HFF-Myc (cell line): ENCODE measurements around the gene FAM162A.

Experiments
- DNase-seq: peaks from one replicate; pipeline ENCODE4 v3.0.0-alpha.2; 2011; ENCODE audit warnings: low read depth; ENCODE audit errors: extremely low read depth
- H3K4me3 ChIP-seq: replicated peaks from 2 replicates; pipeline ENCODE4 v1.5.1; 2011; ENCODE audit warnings: low read depth, mild to moderate bottlenecking, control low read depth, low read length
- CTCF ChIP-seq: IDR thresholded peaks from 2 replicates; pipeline ENCODE4 v1.5.1; 2012; ENCODE audit warnings: mild to moderate bottlenecking, low read depth, low read length, control low read depth; ENCODE audit errors: missing control alignments

Gene FAM162A

DNA sequence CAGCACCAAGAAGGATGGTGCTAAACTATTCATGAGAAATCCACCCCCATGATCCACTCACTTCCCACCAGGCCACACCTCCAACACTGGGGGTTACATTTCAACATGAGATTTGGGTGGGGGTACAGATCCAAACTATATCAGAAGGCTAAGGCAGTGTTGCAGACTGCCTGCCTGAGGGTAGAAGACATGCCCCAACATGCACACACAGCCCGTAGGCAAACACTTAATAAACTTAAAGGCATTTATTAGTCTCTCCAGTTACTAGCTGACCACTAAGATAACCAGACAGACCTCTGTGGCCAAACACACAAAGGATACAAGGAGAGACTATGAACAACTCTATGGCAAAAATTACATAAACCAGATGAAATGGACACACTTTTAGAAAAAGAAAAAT, 10.2 kb downstream of the FAM162A start:
- no peak for DNase-seq
- no peak for TF ChIP-seq CTCF
- no peak overlapping the region for H3K4me3 ChIP-seq

DNA sequence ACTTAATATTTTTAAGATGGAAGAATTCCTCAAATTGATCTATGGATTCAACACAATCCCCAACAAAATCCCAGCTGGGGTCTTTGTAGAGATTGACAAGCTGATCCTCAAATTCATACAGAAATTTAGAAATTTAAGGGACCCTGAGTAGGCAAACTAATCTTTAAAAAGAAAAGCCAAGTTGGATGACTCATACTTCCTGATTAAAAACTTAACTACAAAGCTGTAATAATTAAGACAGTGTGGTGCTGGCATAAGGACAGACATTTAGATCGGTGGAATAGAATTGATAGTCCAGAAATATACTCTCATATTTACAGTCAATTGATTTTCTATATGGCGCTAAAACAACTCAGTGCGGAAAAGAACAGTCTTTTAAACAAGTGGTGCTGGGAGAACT, 11.6 kb downstream of the FAM162A start:
- no peak overlapping the region for H3K4me3 ChIP-seq
- no peak for DNase-seq
- TF ChIP-seq CTCF = no peak

DNA sequence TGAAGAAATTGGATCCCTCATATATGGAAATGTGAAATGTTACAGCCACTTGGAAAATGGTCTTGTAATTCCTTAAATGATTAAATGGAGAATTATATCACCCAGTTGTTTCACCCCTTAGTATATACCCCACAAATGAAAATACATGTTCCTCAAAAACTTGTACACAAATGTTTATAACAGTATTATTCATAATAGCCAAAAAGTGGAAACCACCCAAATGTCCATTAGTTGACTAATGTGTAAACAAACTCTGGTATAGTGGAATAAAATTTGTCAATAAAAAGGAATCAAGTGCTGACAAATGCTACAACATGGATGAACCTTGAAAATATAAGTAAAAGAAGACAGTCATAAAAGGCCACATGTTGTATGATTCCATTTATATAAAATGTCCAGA, 12.5 kb downstream of the FAM162A start:
- no peak overlapping the region for H3K4me3 ChIP-seq
- TF ChIP-seq CTCF = no peak
- DNase-seq = no peak

GRCh38 chr3:122397201-122397600, 13.2 kb downstream of the FAM162A start:
- no peak for DNase-seq
- H3K4me3 ChIP-seq = no peak overlapping the region

DNA sequence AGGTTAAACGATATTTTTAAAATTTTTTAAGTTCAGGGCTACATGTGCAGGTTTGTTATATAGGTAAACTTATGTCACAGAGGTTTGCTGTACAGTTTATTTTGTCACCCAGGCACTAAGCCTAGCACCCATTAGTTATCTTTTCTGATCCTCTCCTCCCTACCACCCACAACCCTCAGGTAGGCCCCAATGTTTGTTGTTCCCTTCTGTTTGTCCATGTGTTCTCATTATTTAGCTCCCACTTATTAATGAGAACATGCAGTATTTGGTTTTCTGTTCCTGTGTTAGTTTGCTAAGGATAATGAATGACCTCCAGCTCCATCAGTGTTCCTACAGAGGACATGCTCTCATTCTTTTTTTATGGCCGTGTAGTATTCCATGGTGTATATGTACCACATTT, 14.9 kb downstream of the FAM162A start:
- no peak for DNase-seq
- H3K4me3 ChIP-seq = no peak overlapping the region
- no peak for TF ChIP-seq CTCF

More at GRCh38 chr3:122397201-122397600, 13.2 kb downstream of the FAM162A start:
- TF ChIP-seq CTCF = no peak

GRCh38 chr3:122403489-122403888, 19.5 kb downstream of the FAM162A start:
- H3K4me3 ChIP-seq = no peak overlapping the region
- no peak for DNase-seq
- no peak for TF ChIP-seq CTCF

- no peak overlapping the region for H3K4me3 ChIP-seq
- TF ChIP-seq CTCF = no peak
- DNase-seq = no peak
Measured at GRCh38 chr3:122405015-122405414, 21.0 kb downstream of the FAM162A start.
